BJ (cell line): ENCODE measurements around the gene OR10V1. TPM values are rescaled to one million over a fixed set of nuclear protein-coding genes. Genes with fewer than 3 reads are reported as not detected.

ENCODE experiments used
- polyA plus RNA-seq: library from polyadenylated mRNA; depleted of rRNA; stranded (reverse); fragments of >200 nt; gene quantifications from 2 replicates; pipeline ENCODE4 v1.2.3, GENCODE V29; 2011; rRNA removed

The OR10V1 gene
- polyA plus RNA-seq, 1 experiment, result not detected

Other genes starting within 250 kb of the OR10V1 start
- not detected in 2 replicates for gene OR4D10, start 240.5 kb downstream of the OR10V1 start, polyA plus RNA-seq
- not detected in 2 replicates for gene OR4D11, start 210.3 kb downstream of the OR10V1 start, polyA plus RNA-seq
- gene OR4D9, start 202.3 kb downstream of the OR10V1 start, polyA plus RNA-seq, result not detected in 2 replicates
- gene OSBP, start 98.1 kb downstream of the OR10V1 start, polyA plus RNA-seq, result 10.0 and 16.1 TPM in 2 replicates
- 33.6 and 34.3 TPM in 2 replicates for gene PATL1, start 44.8 kb downstream of the OR10V1 start, polyA plus RNA-seq
- 8.8 and 11.4 TPM in 2 replicates for gene STX3, start 41.5 kb upstream of the OR10V1 start, polyA plus RNA-seq
- gene MRPL16, start 96.9 kb upstream of the OR10V1 start, polyA plus RNA-seq, result 46.6 and 47.0 TPM in 2 replicates
- not detected in 2 replicates for gene CBLIF, start 131.7 kb upstream of the OR10V1 start, polyA plus RNA-seq
- gene TCN1, start 152.6 kb upstream of the OR10V1 start, polyA plus RNA-seq, result not detected in 2 replicates
- gene OOSP3, start 164.9 kb upstream of the OR10V1 start, polyA plus RNA-seq, result not detected in 2 replicates
- not detected in 2 replicates for gene OOSP1, start 224.6 kb upstream of the OR10V1 start, polyA plus RNA-seq